ENCODE measurements around the gene INPP4B.
"Not testable (repeated sequence)": the region's sequence is repeated elsewhere in the genome, so short reads cannot be mapped to it uniquely, and the experiment has no call there.

INPP4B gene

DNA sequence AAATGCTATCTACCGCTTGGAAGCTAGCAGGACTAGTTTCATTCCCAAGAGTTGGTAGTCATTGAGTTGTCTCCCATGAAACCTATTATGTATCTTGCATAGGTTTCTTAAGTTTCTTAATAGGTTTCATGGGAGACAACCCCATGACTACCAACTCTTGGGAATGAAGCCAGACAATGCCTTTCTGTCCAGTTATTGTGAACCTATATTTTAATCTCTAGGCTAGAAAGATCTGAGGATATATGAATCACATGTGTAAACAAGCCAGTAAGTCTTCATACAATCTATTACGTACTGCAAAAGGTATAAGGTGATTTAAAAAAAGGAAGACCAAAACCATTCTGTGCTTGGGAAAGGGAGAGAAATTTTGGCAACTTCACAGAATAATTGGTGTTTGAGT lies 162.6 kb downstream of the INPP4B start:
- no peak for DNase-seq (ENCODE audit: low spot score)

DNA sequence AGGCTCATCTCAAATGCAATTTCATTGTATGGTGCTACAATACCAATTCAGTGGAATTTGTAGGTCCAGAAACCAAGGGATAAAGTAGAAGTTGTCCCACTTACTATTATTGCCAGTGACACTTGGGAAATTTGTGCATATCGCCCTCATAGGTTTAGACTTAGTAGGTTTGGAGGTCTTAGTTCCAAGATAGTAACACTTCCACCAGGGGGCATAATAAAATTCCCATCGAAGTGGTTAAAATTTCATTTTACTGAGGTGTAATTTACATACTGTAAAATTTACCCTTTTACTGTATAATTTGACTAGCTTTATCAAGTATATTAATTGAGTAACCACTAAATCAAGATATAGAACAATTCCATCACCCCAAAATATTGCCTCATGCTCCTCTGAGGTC lies 174.6 kb downstream of the INPP4B start:
- DNase-seq (ENCODE audit: low spot score), result no peak

DNA sequence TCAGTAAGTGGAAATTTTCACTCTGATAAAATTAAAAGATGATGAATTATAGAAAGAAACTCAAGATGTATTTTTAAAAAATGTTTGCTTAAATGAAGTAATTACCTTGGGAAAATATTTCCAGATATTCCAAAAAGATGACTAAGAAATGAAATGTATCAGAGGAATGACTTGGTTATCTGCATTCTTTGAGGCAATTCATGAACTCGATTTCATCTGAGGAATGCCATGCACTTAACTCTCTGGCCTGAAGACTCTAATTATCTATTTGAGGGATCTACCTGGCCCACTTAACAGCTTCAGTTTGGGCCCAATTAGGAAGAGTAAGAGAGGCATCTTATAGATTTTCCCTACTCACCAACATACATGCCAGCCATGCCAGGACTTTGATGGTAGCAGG lies 182.3 kb downstream of the INPP4B start:
- DNase-seq (ENCODE audit: low spot score), result no peak

DNA sequence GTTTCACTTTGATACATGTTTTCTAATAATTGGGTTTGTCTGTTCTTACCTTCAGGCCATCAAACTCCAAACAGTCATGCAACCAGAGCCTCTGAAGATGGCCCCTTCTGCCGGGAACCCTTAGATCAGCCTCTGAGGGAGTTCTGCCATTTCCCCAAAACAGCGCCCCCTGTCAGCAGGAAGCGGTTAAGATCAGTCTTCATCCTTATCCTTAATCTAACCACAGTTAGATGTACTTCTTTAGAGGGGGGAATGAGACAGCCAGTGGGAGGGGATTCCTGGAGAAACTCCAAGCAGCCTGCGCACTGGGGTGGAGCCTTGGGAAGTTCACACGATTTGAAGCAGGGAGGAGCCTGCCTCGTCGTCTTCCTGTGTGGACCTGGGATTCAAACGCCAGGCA lies 185.4 kb downstream of the INPP4B start:
- no peak for DNase-seq (ENCODE audit: low spot score)

DNA sequence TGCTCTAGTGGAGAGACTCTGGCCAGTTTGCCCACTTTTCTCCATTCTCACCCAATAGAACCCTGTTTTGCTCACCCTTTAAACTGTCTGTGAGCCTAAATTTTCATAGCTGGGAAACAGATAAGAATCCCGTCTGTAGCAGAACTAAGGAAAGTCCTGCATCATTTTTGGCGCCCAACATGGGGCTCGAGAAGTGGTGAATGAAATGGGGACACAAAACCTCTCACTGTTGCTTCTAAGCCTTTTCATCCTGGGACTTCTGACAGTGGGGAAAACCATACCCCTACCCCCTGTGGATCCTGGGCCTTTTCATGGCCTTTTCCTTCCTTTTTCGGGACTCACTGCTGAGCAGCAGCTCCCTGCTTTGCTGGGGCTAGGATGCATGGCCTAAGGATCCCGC lies 189.9 kb downstream of the INPP4B start:
- DNase-seq (ENCODE audit: low spot score), result peak; percentile 21

DNA sequence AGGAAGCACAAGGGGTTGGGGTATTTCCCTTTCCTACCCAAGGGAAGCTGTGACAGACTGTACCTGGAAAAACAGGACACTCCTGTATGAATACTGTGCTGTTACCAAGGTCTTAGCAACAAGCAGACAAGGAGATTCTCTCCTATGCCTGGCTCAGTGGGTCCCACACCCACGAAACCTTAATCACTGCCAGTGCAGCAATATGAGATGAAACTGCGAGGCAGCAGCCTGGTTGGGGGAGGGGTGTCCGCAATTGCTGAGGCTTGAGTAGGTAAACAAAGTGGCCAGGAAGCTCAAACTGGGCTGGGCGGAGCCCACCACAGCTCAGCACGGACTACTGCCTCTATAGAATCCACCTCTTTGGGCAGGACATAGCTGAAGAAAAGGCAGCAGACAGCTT lies 197.7 kb downstream of the INPP4B start:
- no peak for DNase-seq (ENCODE audit: low spot score)

DNA sequence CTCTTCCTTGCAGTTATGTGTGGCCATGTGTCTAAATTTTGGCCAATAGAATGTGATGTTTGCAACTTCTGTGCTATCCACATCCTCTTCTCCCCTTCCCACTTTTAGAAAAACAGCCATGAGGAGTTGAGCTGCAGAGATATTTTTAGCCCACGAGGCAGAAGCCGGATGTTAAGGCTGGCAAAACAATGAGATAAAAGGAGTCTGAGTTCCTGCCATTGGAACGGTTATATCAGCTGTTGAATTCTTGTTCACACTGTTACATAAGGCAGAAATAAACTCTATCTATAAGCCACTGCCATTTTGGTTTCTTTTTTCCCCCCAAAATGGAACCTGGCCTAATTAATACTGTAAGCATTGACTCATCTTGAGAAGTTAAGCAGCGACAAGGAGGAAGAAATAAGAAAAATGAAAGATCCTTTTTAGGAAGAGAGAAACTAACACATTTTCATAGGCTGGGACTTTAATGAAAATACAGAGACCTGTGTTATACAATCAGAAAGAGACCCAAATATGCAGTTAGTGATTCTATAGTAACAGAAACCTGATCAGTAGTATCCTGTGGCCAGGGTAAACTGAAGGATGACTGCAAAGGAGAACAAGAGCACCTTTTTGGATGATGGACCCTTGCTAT lies 200.5 kb downstream of the INPP4B start:
- DNase-seq (ENCODE audit: low spot score), result no peak

DNA sequence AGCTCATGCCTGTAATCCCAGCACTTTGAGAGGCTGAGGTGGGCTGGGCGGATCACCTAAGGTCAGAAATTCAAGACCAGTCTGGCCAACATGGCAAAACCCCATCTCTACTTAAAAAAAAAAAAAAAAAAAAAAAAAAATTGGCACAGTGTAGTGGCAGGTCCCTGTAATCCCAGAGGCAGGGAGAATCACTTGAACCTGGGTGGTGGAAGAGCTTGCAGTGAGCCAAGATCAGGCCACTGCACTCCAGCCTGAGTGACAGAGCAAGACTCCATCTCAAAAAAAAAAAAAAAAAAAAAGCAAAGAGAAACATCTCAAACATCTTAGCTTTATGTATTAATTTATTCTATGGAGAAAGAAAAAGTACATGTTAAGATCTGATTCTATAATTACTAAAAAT lies 201.5 kb downstream of the INPP4B start:
- not testable (repeated sequence) for DNase-seq (ENCODE audit: low spot score)

DNA sequence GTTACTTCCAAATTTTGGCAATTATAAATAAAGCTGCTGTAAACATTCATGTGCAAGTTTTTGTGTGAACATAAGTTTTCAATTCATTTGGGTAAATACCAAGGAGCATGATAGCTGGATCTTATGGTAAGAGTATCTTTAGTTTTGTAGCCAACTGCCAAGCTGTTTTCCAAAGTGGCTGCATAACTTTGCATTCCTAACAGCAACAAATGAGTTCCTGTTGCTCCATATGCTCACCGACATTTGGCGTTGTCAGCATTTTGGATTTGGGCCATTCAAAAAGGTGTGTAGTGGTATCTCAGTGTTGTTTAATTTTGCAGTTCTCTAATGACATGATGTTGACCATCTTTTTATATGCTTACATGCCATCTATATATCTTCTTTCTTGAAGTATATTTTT lies 208.5 kb downstream of the INPP4B start:
- DNase-seq (ENCODE audit: low spot score), result no peak

DNA sequence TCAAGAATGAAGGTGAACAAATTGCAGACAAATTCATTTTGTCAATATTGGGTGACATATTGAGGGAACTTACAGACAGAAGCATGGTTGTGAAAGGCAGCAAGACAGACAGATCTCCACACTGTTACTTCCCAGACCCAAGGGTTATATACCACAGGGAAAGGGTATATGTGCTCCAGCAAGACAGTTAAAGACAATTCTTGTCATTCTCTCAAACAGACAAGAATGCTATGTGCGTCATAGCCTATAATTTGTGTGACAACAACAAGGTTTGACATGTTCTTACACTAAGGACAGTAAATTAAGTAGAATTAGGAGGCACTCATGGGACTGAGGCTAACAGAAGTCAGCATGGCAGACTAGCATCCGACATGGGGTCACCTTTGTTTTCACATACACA lies 214.3 kb downstream of the INPP4B start:
- DNase-seq (ENCODE audit: low spot score), result no peak

DNA sequence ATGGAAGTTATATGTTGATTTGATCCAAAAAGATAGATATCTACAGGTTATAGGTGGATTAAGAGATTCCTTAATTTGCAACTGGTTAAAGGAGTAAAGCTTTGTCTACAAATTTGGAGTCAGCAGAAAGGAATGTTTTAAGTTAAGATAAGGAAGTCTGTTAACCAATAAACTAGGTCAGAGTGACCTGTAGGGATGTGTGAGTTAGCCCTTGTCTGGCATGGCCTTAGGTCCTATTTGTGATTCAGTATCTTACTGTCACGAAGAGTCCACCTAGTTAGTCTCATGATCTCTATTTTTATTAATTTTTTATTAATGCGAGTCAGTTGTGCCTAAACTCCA lies 230.8 kb downstream of the INPP4B start:
- DNase-seq (ENCODE audit: low spot score), result no peak

DNA sequence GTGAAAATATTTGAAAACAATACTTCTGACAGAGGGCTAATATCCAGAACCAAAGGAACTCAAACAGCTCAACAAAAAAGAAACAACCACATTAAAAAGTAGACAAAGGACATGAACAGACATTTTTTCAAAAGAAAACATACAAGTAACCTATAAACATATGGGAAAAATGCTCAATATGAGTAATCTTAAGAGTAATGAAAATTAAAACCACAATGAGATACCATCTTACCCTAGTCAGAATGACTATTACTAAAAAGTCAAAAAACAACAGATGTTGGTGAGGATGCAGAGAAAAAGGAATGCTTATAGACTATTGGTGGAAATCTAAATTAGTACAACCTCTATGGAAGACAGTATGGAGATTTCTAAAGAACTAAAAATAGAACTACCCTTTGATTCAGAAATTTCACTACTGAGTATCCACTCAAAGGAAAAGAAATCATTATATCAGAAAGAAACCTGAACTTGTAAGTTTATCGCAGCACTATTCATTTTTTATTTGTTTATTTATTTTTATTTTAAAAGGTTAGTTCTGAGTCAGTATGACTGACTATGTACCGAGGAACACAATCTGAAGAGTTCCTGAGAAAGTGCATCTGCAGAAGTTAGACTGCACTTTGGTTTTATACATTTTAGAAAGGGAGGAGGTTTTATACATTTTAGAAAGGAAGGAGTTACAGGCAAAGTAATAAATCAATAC lies 231.3 kb downstream of the INPP4B start:
- no peak for DNase-seq (ENCODE audit: low spot score)

DNA sequence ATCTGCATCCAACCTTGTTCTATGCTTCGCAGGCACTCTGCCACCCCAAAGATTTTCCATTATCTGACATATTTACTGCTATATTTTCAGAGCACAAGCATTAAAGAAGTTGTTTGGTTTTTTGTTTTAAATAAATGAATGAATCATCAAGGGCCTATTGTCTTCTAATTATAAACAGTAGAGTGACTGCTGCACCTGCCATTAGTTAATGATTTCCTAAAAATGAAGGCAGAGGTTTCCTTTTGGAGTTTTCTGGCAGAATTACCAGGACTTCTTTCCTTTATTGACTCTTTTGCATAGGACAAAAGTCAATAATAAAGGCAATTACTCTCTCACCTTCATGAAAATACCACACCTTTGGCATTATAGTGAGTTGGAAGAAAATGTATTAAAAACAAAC lies 238.1 kb downstream of the INPP4B start:
- DNase-seq (ENCODE audit: low spot score), result no peak

DNA sequence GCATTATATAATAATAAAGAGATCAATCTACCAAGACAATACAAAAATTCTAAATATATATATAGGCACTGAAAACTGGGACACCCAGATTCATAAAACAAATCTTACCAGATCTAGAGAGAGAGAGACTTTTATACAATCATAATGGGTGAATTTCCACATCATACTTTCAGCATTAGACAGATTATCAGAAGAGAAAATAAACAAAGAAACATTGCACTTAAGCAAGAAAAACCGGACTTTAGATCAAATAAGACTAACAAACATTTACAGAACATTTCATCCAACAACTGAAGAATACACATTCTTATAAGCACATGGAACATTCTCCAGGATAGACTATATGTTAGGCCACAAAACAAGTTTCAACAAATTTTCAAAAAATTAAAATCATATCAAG lies 245.1 kb downstream of the INPP4B start:
- no peak for DNase-seq (ENCODE audit: low spot score)

DNA sequence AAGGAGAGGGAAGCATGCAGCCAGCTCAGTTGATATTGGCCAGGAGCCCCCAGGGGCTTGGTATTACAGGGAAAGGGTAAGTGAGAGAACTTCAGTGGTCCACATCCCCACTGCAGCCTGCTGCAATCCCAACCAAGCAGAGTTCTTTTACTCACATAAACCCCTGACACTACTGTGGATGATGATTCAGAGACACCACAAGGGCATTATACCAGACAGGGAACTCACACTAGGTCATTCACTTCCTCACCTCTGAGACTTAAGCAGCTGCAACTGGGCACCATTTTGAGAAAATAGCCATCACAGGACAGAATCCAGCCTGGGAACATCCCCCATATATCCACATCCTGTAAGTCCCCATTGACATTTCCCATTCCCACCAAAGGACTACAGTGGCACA lies 248.0 kb downstream of the INPP4B start:
- no peak for DNase-seq (ENCODE audit: low spot score)

DNA sequence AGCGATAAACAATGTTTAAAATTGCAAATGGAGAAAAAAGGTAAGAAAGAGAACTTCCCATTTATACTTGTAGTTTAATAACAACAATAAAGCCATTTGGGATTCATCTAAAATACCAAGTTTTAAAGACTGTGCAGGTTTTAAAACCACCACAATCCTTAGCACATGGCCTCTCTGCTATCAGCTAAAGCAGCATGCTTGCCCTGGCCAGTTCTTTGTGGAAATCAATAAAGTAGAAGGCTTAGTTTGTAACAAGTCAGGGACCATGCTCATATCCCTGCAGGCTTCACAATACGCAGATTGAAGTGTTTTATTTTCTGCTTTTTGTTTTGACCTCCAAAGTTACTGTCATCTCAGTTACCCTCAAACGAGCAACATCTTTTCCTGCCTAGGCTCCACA lies 249.5 kb downstream of the INPP4B start:
- no peak for DNase-seq (ENCODE audit: low spot score)

DNA sequence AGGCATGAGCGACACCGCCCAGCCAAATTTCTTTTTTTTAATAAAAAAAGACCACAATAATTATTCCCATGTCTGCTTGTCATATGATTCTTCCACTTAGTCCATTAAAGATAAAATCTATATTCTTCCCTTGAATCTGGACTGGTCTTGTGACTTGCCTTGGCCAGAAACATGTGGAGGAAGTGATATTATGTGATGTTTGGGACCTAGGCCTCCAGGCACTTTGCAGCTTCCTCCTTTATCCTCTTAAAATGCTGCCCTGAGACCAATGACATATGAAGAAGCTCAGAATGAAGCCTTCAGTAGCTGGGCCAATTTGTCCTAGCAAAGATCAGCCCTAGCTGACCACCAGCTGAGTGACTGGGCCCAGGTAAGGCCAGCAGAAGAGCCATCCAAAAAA lies 250.0 kb downstream of the INPP4B start:
- no peak for DNase-seq (ENCODE audit: low spot score)

DNA sequence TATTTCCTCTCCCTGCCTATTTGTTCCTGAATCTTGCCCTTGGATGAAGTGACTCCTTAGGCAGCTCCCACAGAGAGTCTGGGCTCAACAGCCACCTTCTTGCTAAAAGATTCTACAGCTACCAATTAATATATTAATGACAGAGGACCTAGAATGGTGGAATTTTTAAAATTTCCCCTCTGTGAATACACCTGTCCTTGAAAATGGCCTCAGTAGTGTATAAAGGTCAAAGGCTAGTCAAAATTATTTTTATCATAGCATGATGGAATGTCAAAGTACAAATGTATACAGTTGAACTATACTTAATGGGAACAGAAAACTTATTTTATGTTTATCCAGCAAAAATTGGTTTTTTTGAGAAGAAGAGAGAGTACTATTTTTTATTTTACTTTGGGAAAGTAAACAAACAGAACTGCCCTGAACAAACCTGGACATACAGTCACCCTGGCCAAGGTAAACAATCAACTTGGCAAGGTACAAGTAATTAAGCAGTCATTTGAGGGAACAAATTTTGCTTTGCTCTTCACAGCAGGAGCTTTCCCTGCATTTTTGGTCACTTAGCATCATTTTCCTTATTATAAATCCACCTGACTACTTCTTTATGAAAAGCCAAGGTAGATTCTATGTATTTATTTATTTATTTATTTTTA lies 250.8 kb downstream of the INPP4B start:
- no peak for DNase-seq (ENCODE audit: low spot score)

DNA sequence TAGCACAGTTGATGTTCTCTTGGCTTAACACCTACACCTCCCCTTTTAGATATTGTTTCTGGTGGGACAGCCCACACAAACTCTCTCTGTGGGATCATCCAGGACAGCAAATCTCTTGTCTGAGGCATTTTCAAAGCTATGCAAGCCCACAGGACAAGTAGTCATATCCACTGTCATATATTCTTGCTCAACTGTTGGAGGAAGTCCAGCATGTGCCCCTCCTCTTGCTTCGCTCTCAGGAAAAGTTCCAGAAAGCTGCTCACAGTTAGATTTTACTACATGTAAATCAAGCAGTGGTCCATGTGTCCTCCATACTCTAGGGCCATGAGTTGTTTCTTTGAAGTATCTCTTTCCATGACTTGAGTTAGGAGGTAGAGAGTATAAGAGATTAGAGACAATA lies 260.7 kb downstream of the INPP4B start:
- DNase-seq (ENCODE audit: low spot score), result no peak

DNA sequence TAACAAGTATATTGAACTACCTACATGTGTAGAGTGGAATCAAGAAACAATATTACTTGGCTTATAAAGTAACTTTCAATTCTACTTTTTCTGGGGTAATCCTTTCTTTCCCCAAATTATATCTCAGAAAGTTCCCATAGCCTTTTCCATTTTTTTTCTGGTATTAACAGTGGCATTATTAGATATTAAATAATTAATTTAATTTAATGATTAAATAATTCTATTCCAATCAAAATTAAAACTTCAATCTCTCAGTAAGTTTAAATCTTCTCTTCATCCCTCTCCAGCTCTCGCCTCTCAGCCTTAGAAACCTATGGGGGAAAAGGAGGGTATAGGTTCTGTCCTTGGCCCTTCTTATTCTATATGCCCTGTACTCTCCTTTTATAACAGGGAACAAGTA lies 262.4 kb downstream of the INPP4B start:
- no peak for DNase-seq (ENCODE audit: low spot score)

DNA sequence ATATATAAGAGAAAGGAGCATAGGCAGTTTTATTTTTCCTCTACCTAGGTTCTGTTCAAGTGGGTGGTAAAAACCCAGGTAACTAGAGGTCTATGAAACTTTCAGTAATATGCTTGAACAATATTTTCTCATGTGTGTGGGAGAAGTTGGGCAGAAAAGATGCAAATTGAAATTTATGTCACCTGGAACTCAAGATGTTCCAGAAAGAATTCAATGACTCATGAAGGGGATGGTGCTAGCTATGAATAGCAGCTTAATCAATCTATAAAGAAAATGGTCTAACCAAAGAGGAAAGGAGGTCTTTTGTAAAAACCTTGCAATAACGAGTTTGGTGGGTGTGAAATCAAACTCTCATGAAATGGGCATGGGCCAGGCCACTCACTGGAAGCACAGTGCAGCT lies 263.8 kb downstream of the INPP4B start:
- no peak for DNase-seq (ENCODE audit: low spot score)

DNA sequence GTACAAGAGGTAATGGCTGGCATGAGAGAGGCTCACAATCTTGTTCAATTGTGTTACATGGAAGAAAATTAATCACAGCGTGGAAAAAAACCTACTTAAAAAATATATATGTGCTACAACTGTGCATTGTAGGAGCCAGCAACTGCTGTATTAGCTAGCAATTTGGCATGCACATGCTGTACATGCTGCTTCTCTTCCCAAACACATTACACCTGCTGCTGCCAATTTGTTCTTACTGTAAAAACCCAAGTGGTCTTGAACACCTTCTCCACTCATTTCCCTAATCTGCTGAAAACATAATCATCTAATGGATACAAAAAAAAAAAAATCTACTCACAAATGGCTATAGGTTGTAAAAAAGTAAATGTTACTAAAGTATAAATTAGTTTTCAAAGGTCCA lies 264.2 kb downstream of the INPP4B start:
- DNase-seq (ENCODE audit: low spot score), result no peak

DNA sequence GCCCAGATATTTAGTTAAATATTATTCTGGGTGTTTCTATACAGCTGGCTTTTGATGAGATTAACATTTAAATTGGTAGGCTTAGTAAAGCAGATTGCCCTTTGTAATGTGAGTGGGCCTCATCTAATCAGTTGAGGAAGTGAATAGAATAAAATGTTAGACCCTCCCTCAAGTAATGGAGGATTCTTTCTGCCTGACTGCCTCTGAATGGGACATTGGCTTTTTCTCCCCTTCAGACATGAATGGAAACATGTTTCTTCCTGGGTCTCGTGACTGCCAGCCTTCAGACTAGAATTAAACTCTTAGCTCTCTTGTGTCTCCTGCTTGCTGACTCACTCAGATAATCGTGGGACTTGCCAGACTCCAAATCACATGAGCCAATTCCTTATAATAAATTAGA lies 266.7 kb downstream of the INPP4B start:
- no peak for DNase-seq (ENCODE audit: low spot score)

DNA sequence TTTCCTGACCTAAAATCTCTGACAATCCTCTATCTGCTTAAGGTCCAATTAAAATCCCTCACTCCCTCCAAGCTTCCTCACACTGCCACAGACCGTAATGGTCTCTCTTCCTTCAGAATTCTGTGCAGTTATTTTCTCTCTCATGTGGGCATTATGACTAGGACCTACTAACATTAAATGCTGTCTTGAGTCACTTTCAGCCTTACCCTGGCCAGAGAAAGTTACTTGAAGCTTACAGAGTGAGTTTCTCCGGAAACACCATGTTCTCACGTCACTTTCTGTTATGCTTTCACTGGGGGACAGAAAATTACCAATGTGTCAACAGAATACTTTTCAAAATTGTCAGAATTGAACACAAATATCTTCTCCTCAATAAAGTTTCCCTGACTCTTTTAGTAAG lies 271.8 kb downstream of the INPP4B start:
- DNase-seq (ENCODE audit: low spot score), result no peak
